GM10248 (cell line): ENCODE measurements around the gene SSH2.

Source experiments
- CTCF ChIA-PET: fragments of 300-600 bp; sonication (Branson Sonifier 250); formaldehyde crosslinking; extraction: SDS; loops from one replicate; lab custom pipeline; 2021; ENCODE audit warnings: antibody characterized with exemption; lab: Yijun Ruan, JAX
- POLR2A ChIA-PET: fragments of 350-650 bp; sonication (Branson Sonifier 250); formaldehyde crosslinking; extraction: SDS; loops from one replicate; lab custom pipeline; 2020; ENCODE audit warnings: antibody characterized with exemption; lab: Yijun Ruan, JAX
- DNase-seq: peaks from one replicate; pipeline ENCODE4 v3.0.0; 2012; ENCODE audit errors: extremely low spot score
- CTCF ChIP-seq: IDR thresholded peaks from 2 replicates; pipeline ENCODE4 v1.5.1; 2012; ENCODE audit warnings: mild to moderate bottlenecking, low read depth; ENCODE audit errors: extremely low read depth, missing control alignments, control extremely low read depth

SSH2 gene

GRCh38 chr17:29640981-29641642 is 288.9 kb downstream of the SSH2 start:
- TF ChIP-seq CTCF: no peak
- CTCF ChIA-PET: interaction anchor here (0.7 to 4.3 kb wide), 5 partner anchors 13 to 290 kb away, joined by 3 to 21 read pairs (median 13); no protein-coding TSS in a partner anchor
- DNase-seq: no peak
- POLR2A ChIA-PET: interaction anchor here (0.5 to 0.7 kb wide), 2 partner anchors 144 kb away, joined by 3 to 4 read pairs; no protein-coding TSS in a partner anchor

- TF ChIP-seq CTCF: no peak
- no peak for DNase-seq
- ChIA-PET CTCF (interaction anchor here (0.9 to 4.3 kb wide), 11 partner anchors 11 to 291 kb away, joined by 3 to 100 read pairs (median 8); no protein-coding TSS in a partner anchor), POLR2A (interaction anchor here (0.5 kb wide), 1 partner anchor 145 kb away, joined by 4 read pairs; no protein-coding TSS in a partner anchor)
Measured at GRCh38 chr17:29640413-29640812, 289.6 kb downstream of the SSH2 start.

- DNase-seq: no peak
- ChIA-PET POLR2A (no interaction called here), CTCF (interaction anchor here (1.2 to 3.0 kb wide), 4 partner anchors 9 to 298 kb away, joined by 4 to 18 read pairs (median 4); no protein-coding TSS in a partner anchor)
- TF ChIP-seq CTCF: no peak
Measured at GRCh38 chr17:29633886-29634285, 296.1 kb downstream of the SSH2 start.

GRCh38 chr17:29630630-29631193 is 299.3 kb downstream of the SSH2 start:
- TF ChIP-seq CTCF: no peak
- no peak for DNase-seq
- ChIA-PET CTCF (interaction anchor here (1.2 kb wide), 1 partner anchor 13 kb away, joined by 5 read pairs; no protein-coding TSS in a partner anchor), POLR2A (no interaction called here)

- no peak for TF ChIP-seq CTCF
- DNase-seq: no peak
- POLR2A ChIA-PET: no interaction called here
- CTCF ChIA-PET: interaction anchor here (1.3 to 5.9 kb wide), 3 partner anchors 9 to 150 kb away, joined by 5 to 64 read pairs (median 8); no protein-coding TSS in a partner anchor
Measured at GRCh38 chr17:29629839-29630238, 300.2 kb downstream of the SSH2 start.

GRCh38 chr17:29628644-29629043 is 301.4 kb downstream of the SSH2 start:
- DNase-seq: no peak
- ChIA-PET CTCF (interaction anchor here (1.3 to 5.9 kb wide), 3 partner anchors 10 to 151 kb away, joined by 5 to 64 read pairs (median 8); no protein-coding TSS in a partner anchor), POLR2A (no interaction called here)
- no peak for TF ChIP-seq CTCF
